DMS114 treated with DMSO at 0.1 percent for 48 hours (cell line): ENCODE data around the gene HCN4.

Experiments used
- DNase-seq: peaks from one replicate; lab custom pipeline; 2025; ENCODE audit not compliant: unreplicated experiment; lab: John Stamatoyannopoulos, UW

HCN4 gene

DNA sequence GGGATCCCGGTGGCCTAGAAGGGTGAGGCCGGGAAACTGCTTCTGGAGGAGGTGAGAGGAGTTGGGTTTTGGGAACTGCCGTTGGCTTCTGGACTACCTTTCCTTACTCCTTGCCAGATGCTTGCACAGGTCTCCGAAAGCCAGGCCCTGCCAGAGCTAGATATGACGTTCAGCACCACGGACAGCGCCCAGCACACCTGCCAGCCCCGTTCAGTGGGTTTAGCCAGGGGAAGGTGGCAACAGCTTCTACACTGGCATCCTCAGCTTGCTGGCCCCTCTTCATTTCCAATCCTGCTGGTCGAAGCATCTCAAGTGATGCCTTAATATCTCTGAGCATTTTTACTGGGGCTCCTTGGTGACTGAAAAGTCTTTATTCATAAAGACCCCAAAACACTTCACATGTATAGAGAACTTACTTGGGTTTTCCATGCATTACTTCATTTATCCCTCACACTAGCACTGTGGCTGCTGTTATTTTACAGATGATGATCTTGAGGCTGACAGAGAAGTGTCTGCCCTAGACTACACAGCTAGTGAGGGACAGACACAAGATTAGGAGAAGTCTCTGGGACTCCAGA, 21.9 kb downstream of the HCN4 start:
- DNase-seq: no peak

GRCh38 chr15:73345658-73346057, 23.1 kb downstream of the HCN4 start:
- DNase-seq: no peak

- DNase-seq: no peak
Observed at GRCh38 chr15:73344056-73344455, 24.7 kb downstream of the HCN4 start.

DNA sequence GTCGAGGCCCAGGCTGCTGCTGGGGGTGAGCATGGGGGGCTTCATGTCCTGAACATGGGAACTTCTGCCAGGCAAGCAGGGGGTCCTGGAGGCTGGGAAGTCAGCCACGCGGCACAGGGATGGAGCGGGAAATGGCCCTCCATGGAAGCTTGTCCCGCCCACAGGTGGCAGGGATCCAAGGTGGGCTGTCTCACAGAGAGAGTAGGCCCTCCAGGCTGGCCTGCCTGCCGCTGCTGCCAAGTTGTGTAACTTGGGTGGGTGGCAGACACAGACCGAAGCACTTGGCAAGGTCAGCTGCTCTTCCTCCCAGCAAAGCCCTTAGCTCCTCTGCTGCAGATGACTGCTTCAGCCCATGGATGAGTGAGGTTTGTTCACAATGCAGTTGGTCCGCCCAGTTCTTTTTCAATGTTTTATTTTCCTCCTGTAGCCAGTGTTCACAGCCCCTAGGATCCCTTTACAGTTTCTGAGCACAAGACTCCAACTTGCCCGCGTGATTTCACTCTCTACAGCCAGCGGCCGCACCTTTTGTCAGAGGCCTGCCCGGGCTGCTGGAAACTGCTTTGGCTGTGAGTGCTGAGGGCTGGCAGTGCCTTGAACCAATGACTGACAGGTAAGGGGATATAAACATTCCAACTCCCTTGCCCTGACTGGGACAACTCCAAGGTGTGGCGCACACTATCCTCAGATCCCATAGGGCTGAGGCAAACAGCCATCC, 26.7 kb downstream of the HCN4 start:
- DNase-seq: no peak

DNA sequence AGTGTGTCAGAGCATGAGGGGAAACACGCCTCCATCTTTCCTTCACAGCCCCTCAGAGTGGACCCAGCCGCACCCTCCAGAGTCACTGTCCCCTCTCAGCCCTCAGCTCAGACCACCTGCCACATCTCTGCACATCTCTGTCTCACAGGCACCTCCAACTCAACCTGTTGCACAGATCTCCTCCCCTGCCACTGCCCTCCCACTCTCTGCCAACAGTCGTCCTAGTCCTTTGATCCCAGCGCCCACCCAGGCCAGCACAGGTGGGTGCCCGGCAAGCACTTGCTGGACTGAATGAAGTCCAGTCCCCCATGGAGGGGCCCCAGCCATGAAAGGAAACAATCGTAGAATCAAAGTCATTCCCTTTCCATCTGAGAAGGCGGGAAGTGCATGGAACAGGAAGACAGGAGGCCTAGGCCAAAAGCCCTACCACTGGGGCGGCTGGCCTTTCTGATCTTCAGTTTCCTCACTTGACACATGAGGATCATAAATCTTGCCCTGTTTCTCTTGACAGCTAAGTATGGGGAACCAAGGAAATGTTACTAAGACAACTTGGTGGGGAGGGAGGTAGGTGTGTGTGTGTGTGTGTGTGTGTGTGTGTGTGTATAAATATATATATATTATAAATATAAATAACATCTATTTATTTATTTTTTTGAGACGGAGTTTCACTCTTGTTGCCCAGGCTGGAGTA, 28.1 kb downstream of the HCN4 start:
- DNase-seq: no peak

GRCh38 chr15:73338606-73339374, 30.0 kb downstream of the HCN4 start:
- DNase-seq: no peak

GRCh38 chr15:73338058-73338457, 30.7 kb downstream of the HCN4 start:
- no peak for DNase-seq

GRCh38 chr15:73337187-73337586, 31.6 kb downstream of the HCN4 start:
- DNase-seq: no peak

- no peak for DNase-seq
Observed at GRCh38 chr15:73336756-73337155, 32.0 kb downstream of the HCN4 start.

- DNase-seq: no peak
Observed at GRCh38 chr15:73335471-73335870, 33.3 kb downstream of the HCN4 start.

- DNase-seq: no peak
Observed at GRCh38 chr15:73335026-73335425, 33.7 kb downstream of the HCN4 start.

DNA sequence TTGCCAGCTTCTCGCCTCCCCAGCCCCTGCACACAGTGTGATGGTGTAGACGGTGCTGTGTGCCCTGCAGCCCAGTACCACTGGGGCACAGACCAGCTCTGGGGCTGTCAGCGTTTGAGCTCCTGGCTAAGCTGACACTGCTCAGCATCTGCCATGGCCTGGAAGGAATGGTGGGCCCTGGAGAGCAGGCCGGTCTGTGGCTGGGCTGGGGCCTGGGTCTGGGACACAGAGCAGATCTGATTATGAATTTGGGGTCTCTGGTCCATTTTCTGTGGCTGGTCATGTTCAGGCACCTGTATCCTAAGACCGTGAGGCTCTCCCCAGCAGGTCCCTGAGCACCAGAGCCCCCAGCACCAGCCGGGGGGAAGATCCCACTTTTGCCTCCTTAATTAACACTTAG, 34.7 kb downstream of the HCN4 start:
- no peak for DNase-seq

DNA sequence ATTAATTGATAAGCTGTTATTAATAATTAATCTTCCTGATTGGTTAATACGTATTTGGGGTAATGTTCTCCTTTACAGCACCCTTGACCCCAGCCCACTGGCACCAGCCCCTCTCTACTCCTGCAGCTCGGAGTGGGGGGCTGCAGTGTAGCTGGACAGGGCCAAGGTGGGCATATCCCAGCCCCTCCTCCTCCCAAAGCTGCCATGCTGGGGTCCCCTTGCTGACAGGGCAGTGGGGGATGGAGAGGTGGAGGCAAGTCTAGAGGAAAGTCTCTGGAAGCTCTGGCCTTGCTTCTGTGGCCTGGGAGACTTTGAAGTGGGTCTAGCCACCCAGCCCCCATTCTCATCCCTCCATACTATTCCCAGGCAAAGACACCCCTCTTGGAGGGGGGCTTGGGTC, 35.8 kb downstream of the HCN4 start:
- no peak for DNase-seq

GRCh38 chr15:73331991-73332925, 36.5 kb downstream of the HCN4 start:
- no peak for DNase-seq

DNA sequence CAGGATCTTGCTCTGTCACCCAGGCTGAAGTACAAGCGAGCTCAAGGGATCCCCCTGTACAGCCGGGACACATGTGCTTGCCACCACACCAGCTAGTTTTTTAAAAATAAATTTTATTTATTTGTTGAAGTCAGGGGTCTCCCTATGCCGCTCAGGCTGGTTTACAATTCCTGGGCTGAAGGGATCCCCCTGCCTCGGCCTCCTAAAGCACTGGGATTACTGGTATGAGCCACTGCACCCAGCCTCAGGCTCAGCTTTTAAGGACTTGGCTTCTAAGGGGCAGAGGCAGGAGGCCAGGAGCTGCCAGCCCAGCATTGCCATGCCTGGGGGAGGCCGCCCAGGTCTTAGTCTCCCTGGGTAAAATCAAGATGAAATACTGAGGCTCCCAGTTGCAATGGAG, 37.3 kb downstream of the HCN4 start:
- DNase-seq: no peak

DNA sequence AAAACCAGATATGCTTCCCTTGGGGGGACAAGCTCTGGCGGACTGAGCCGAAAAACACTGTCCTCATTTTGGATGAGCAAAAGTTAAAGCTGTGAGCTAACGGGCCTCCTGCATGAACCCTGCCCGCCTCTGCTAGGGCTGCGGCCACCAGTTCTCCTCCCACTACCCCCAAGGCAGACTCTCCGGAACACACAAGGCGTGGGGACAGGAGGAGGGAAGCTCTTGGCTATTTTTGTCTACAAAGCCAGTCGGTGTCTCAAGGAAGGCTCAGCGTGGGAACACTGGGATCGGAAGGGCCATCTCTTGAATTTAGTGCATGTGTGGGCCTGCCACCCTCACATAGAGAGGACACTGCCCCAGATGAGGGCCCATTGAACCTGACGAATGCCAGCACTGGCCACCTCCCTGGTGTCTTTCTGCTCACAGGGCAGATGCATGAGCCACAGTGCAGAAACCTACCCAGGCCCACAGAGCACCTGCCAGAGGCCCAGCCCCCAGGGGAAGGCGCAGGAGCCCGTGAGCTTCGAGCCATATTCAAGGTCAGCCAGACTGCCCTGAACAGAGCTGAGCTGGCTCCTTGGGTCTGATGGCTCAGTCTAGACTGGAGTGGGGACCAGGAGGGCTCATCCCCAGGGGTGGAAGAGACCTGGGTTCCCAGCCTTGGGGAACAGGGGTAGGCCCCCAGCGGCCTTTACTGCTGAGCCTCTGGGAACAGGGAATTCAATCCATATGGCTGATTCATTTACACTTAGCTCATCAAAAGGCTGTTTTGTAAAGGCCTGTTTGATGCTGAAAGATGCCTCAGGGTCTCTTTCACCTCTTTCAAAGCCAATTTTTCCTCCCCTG, 38.3 kb downstream of the HCN4 start:
- no peak for DNase-seq

GRCh38 chr15:73329501-73330200, 39.1 kb downstream of the HCN4 start:
- no peak for DNase-seq

- no peak for DNase-seq
Observed at GRCh38 chr15:73328981-73329380, 39.8 kb downstream of the HCN4 start.

DNA sequence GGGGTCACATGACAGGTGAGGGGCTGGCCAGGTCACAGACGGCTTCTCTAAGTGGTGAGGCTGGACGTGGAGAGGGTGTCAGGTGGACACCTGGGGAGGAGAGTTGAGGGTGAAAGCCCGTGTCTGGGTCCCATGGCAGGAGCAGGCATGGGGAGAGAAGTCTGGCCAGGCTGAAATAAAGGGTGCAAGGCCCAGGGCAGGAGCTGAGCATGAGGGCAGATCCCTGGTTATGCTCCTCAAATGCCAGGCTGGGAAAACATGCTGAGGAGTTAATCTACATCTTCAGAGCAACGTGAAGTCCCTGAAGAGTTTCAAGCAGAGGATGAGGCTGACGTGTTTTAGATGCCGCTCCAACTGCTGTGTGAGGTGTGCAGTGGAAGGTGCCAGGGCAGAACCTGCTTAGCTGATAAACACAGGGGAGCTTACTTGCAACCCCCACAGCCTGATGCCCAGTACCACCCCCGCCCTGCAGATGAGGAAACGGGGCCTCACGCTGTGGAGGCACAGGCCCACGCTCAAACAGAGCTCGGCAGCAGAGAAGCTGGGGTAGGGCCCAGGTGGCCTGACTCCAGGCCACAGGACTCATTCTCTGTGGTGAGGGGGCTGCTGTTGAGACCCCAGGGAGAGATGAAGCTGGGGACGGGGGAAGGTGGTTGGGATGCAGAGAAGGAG, 40.5 kb downstream of the HCN4 start:
- DNase-seq: no peak
